HepG2 (cell line): ENCODE measurements around the gene MIF4GD. TPM values are rescaled to one million over a fixed set of nuclear protein-coding genes. Genes with fewer than 3 reads are reported as not detected.

ENCODE experiments used
- ATRX ChIP-seq: sonication (generic); formaldehyde crosslinking; IDR thresholded peaks from 2 replicates; pipeline ENCODE4 v1.4.0; 2020; ENCODE audit warnings: missing genetic modification reagents, borderline replicate concordance
- CHD4 ChIP-seq: fragments of 200-600 bp; sonication (generic); IDR thresholded peaks from 2 replicates; pipeline ENCODE4 v1.7.0; 2017; ENCODE audit warnings: mild to moderate bottlenecking, low read length, borderline replicate concordance
- MED1 ChIP-seq: sonication (generic); formaldehyde crosslinking; IDR thresholded peaks from 2 replicates; pipeline ENCODE4 v1.4.0; 2020; ENCODE audit warnings: missing genetic modification reagents
- RXRB ChIP-seq: IDR thresholded peaks from 2 replicates; pipeline ENCODE4 v1.6.1; 2016; ENCODE audit warnings: borderline replicate concordance, missing genetic modification reagents, missing compliant biosample characterization
- ZNF460 ChIP-seq: sonication (generic); formaldehyde crosslinking; IDR thresholded peaks from 2 replicates; pipeline ENCODE4 v1.5.1; 2020; ENCODE audit warnings: missing genetic modification reagents, mild to moderate bottlenecking, borderline replicate concordance
- ZNF512B ChIP-seq: sonication (generic); formaldehyde crosslinking; IDR thresholded peaks from 2 replicates; pipeline ENCODE4 v1.5.1; 2020; ENCODE audit warnings: missing genetic modification reagents, mild to moderate bottlenecking, borderline replicate concordance
- ZNF564 ChIP-seq: sonication (generic); formaldehyde crosslinking; IDR thresholded peaks from 2 replicates; pipeline ENCODE4 v1.8.1; 2023; ENCODE audit warnings: mild to moderate bottlenecking, missing genetic modification reagents
- polyA plus RNA-seq, 8 experiments: library from polyadenylated mRNA; depleted of rRNA in 3 of 8; stranded (reverse) in 7 of 8; unstranded in 1 of 8; fragments of >200 nt; fragmentation: Illumina TruSeq in 4 of 8; extraction: Trizol in 4 of 8; gene quantifications; 2 replicates each; pipeline versions ENCODE4 v1.2.1 to v1.2.3, GENCODE V29; 2011 to 2016; ENCODE audit warnings: low read depth in 4 of 8, missing spikeins in 1 of 8, mixed read lengths in 1 of 8; ENCODE audit not compliant: insufficient read depth in 1 of 8
- total RNA-seq, 5 experiments: library from RNA; depleted of rRNA; stranded (reverse); fragments of >200 nt; fragmentation: Illumina TruSeq; extraction: Trizol; gene quantifications; 2 replicates each; pipeline ENCODE4 v1.2.3, GENCODE V29; 2016; ENCODE audit warnings: low read depth in 1 of 5
- TF ChIP-seq, protein P1 (sequence below): sonication (generic); formaldehyde crosslinking; IDR thresholded peaks from 2 replicates; pipeline ENCODE4 v1.4.0; 2020; ENCODE audit warnings: missing genetic modification reagents, mild to moderate bottlenecking, borderline replicate concordance
- TF ChIP-seq, protein P2 (sequence below): sonication (generic); formaldehyde crosslinking; IDR thresholded peaks from 2 replicates; pipeline ENCODE4 v1.4.0; 2020; ENCODE audit warnings: missing genetic modification reagents, borderline replicate concordance
- TF ChIP-seq, protein P3 (sequence below): sonication (generic); formaldehyde crosslinking; conservative IDR thresholded peaks from 2 replicates; pipeline ENCODE4 v1.4.0; 2020; ENCODE audit warnings: missing genetic modification reagents

MIF4GD gene
- total and polyA plus RNA-seq, 2 of the 13 experiments (the other 11 are each of a cell fraction or from before 2014, with no cell fraction given), result 14.0 to 28.0 TPM

DNA sequence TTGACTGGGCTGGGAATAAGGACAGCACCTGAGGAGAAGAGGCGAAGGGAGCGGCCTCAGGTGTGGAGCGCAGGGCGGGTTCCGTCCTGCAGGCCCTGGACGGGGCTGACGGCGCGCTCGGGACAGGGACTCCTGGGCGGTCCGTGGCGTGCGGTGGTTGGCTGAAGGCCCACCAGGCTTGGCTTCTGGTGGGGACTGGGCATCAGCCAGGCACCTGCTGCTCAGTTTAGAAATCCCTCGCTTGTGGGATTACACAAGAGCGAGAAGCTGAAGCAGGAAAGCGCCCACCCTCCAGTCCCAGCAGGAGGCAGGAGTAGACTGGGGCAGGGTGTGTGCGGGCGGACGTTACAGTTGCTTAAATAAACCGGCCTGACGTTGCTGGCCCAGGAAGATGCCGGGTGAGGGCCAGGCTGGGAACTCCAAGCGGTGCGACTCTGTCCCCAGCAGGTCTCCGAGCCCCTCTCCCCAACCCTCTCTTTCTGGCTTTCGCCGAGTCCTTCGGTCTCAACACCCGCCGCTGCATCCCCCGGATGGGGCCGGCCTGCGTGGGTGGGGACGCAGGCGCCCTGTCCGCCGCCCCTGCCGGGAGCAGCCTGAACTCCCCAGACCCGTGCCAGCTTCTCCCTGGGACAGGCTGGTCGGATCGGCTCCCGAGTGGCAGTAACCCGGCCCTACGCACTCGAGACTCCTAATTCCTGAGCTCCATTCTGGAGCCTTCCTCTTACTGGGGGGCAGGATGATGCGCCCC lies 639 bp downstream of the MIF4GD start (continued):
- TF ChIP-seq, protein P1, sequence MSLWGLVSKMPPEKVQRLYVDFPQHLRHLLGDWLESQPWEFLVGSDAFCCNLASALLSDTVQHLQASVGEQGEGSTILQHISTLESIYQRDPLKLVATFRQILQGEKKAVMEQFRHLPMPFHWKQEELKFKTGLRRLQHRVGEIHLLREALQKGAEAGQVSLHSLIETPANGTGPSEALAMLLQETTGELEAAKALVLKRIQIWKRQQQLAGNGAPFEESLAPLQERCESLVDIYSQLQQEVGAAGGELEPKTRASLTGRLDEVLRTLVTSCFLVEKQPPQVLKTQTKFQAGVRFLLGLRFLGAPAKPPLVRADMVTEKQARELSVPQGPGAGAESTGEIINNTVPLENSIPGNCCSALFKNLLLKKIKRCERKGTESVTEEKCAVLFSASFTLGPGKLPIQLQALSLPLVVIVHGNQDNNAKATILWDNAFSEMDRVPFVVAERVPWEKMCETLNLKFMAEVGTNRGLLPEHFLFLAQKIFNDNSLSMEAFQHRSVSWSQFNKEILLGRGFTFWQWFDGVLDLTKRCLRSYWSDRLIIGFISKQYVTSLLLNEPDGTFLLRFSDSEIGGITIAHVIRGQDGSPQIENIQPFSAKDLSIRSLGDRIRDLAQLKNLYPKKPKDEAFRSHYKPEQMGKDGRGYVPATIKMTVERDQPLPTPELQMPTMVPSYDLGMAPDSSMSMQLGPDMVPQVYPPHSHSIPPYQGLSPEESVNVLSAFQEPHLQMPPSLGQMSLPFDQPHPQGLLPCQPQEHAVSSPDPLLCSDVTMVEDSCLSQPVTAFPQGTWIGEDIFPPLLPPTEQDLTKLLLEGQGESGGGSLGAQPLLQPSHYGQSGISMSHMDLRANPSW (CRISPR knock-in tag), result no peak
- TF ChIP-seq, protein P2, sequence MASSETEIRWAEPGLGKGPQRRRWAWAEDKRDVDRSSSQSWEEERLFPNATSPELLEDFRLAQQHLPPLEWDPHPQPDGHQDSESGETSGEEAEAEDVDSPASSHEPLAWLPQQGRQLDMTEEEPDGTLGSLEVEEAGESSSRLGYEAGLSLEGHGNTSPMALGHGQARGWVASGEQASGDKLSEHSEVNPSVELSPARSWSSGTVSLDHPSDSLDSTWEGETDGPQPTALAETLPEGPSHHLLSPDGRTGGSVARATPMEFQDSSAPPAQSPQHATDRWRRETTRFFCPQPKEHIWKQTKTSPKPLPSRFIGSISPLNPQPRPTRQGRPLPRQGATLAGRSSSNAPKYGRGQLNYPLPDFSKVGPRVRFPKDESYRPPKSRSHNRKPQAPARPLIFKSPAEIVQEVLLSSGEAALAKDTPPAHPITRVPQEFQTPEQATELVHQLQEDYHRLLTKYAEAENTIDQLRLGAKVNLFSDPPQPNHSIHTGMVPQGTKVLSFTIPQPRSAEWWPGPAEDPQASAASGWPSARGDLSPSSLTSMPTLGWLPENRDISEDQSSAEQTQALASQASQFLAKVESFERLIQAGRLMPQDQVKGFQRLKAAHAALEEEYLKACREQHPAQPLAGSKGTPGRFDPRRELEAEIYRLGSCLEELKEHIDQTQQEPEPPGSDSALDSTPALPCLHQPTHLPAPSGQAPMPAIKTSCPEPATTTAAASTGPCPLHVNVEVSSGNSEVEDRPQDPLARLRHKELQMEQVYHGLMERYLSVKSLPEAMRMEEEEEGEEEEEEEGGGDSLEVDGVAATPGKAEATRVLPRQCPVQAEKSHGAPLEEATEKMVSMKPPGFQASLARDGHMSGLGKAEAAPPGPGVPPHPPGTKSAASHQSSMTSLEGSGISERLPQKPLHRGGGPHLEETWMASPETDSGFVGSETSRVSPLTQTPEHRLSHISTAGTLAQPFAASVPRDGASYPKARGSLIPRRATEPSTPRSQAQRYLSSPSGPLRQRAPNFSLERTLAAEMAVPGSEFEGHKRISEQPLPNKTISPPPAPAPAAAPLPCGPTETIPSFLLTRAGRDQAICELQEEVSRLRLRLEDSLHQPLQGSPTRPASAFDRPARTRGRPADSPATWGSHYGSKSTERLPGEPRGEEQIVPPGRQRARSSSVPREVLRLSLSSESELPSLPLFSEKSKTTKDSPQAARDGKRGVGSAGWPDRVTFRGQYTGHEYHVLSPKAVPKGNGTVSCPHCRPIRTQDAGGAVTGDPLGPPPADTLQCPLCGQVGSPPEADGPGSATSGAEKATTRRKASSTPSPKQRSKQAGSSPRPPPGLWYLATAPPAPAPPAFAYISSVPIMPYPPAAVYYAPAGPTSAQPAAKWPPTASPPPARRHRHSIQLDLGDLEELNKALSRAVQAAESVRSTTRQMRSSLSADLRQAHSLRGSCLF, result no peak
- no peak for TF ChIP-seq CHD4
- no peak for TF ChIP-seq ZNF512B (CRISPR knock-in tag)
- TF ChIP-seq MED1, result no peak; the same call in 1 of the 2 replicates
- peak; percentile 9; the same call in 1 of the 2 replicates for TF ChIP-seq ZNF460 (CRISPR knock-in tag)
- no peak for TF ChIP-seq ZNF564 (CRISPR knock-in tag)
- TF ChIP-seq, protein P3, sequence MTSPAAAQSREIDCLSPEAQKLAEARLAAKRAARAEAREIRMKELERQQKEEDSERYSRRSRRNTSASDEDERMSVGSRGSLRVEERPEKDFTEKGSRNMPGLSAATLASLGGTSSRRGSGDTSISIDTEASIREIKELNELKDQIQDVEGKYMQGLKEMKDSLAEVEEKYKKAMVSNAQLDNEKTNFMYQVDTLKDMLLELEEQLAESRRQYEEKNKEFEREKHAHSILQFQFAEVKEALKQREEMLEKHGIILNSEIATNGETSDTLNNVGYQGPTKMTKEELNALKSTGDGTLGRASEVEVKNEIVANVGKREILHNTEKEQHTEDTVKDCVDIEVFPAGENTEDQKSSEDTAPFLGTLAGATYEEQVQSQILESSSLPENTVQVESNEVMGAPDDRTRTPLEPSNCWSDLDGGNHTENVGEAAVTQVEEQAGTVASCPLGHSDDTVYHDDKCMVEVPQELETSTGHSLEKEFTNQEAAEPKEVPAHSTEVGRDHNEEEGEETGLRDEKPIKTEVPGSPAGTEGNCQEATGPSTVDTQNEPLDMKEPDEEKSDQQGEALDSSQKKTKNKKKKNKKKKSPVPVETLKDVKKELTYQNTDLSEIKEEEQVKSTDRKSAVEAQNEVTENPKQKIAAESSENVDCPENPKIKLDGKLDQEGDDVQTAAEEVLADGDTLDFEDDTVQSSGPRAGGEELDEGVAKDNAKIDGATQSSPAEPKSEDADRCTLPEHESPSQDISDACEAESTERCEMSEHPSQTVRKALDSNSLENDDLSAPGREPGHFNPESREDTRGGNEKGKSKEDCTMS (CRISPR knock-in tag), result no peak
- peak; percentile 30 for TF ChIP-seq RXRB (CRISPR knock-in tag)
- TF ChIP-seq ATRX (CRISPR knock-in tag), result no peak
